GM13976 (cell line): ENCODE measurements around the gene CCNT2.
"Not testable (repeated sequence)": the region's sequence is repeated elsewhere in the genome, so short reads cannot be mapped to it uniquely, and the experiment has no call there.

Experiments used
- DNase-seq: peaks from one replicate; pipeline ENCODE4 v3.0.0; 2012; ENCODE audit warnings: low spot score
- in situ Hi-C: fragments of 300-500 bp; cut with MboI; formaldehyde crosslinking; loops from one replicate; pipeline ENCODE4 v1.12.0; 2022; ENCODE audit warnings: low sequenced_read_pairs, mixed read lengths, inconsistent platforms; ENCODE audit not compliant: unreplicated experiment
- TF ChIP-seq, protein P1 (sequence below): IDR thresholded peaks from 2 replicates; pipeline ENCODE4 v1.5.1; 2012; ENCODE audit warnings: borderline replicate concordance, mild to moderate bottlenecking; ENCODE audit not compliant: insufficient read depth; ENCODE audit errors: extremely low read depth, missing control alignments, control extremely low read depth

Gene CCNT2

DNA sequence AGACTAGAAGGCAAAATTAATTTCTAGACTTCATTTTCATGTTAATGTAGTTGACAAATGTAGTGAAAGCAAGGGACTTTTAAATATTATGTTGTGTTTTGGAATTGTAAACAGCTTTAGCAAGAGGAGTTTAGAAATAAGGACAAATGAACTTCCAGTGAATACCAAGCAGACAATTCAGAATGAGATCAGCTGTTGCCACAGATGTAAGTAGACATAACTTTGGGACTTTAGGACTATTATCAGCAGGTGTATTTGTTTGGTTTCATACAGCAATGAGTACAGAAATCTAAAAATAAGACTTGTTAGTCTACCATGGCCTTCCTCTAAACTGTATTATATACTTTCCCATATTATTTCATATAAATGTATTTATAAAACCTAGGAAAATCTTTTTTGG, 34.2 kb upstream of the CCNT2 start:
- no peak for DNase-seq
- TF ChIP-seq, protein P1, sequence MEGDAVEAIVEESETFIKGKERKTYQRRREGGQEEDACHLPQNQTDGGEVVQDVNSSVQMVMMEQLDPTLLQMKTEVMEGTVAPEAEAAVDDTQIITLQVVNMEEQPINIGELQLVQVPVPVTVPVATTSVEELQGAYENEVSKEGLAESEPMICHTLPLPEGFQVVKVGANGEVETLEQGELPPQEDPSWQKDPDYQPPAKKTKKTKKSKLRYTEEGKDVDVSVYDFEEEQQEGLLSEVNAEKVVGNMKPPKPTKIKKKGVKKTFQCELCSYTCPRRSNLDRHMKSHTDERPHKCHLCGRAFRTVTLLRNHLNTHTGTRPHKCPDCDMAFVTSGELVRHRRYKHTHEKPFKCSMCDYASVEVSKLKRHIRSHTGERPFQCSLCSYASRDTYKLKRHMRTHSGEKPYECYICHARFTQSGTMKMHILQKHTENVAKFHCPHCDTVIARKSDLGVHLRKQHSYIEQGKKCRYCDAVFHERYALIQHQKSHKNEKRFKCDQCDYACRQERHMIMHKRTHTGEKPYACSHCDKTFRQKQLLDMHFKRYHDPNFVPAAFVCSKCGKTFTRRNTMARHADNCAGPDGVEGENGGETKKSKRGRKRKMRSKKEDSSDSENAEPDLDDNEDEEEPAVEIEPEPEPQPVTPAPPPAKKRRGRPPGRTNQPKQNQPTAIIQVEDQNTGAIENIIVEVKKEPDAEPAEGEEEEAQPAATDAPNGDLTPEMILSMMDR: no peak
- in situ Hi-C loops: no loop called here

DNA sequence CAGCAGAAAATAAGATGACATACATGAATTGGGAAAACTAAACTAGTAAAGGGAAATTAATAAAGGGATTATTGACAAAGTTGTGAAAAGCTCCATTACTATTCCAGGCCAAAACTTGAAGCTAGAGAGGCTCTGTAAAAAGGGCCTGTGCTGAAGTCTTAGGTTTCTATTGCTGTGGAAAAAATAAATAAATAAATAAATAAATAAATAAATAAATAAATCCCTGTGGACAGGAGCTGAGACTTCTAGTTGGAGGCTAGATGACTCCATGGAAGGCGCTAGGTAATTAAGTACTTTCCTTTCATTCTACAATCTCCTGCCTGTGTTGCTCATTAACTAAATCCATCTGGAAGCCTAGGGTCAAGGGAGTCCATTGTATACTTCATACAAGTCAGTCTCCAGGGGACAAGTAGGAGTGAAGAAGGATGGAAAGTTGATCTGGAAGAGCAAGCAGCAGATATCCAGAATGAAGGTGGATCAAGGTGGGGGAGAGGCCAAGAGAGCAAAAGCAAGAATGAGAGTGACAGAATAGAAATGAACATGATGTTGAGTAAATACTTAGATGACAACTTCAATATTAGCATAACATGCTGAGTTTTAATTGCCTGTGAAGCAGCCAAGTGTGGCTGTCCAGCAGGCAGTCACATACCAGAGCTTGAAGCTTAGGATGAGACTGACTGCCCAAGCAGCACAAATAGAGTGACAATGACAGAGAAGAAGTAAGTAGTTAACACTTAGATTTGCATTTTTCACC, 26.2 kb upstream of the CCNT2 start:
- TF ChIP-seq, protein P1: no peak
- in situ Hi-C loops: no loop called here
- no peak for DNase-seq

DNA sequence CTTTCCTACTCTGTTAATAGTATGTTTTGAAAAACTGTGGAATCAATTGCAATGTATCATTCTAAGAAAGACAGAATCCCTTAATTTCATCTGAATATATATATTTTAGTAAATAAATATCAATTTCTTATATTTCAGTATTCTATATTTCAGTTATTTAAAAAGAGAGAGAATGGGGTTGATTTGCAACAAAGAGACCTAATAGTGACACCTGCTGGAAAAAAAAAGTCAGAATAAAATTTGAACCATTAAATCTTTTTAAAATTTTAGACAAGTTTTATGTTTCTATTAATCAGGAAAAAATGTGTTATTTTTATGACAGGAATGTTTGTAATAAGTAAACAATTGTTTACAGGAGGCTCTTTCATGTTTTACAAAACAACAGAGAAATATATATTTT, 20.7 kb upstream of the CCNT2 start:
- in situ Hi-C loops: loop anchor here (5.0 kb wide), 1 partner anchor 436 kb away; no protein-coding TSS in a partner anchor
- peak; percentile 22 for DNase-seq
- TF ChIP-seq, protein P1: no peak

DNA sequence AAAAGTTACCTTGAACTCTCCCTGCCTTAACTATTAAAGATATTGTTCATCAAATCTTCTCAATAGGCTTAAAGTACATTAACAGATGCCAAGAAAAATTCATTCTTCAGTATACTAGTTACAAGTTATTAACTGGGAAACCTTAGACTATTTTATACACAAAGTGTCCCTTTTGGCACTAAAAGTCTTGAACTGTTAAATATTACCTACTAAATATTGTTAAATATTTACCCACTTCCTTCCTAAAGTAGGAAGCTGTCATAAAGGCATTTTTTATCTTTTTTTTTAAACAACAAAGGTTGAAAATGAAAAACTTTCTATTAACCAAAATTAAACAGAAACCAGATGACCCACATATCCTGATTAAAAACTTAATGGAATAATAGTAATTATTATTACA, 19.4 kb upstream of the CCNT2 start:
- TF ChIP-seq, protein P1: no peak
- DNase-seq: no peak
- in situ Hi-C loops: loop anchor here (5.0 kb wide), 1 partner anchor 437 kb away; no protein-coding TSS in a partner anchor

DNA sequence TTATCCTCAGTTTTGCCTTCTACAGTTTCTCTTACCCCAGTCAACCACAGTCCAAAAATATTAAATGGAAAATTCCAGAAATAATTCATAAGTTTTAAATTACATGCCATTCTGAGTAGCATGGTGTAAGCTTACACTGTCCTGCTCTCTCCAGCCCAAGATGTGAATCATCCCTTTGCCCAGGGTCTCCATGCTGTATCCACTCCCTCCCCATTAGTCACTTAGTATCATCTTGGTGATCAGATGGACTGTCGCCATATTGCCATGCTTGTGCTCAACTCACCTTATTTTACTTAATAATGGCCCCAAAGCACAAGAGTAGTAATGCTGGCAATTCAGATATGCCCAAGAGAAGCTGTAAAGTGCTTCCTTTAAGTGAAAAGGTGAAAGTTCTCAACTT, 18.5 kb upstream of the CCNT2 start:
- TF ChIP-seq, protein P1: no peak
- no peak for DNase-seq
- in situ Hi-C loops: no loop called here

DNA sequence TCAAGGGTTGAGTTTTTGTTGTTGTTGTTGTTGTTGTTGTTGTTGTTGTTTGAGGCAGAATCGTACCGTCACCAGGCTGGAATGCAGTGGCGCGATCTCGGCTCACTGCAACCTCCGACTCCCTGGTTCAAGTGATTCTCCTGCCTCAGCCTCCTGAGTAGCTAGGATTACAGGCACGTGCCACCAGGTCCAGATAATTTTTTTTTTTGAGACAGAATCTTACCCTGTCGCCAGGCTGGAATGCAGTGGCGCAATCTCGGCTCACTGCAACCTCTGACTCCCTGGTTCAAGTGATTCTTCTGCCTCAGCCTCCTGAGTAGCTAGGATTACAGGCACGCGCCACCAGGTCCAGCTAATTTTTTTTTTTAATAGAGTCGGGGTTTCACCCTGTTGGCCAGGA, 14.9 kb upstream of the CCNT2 start:
- DNase-seq, in situ Hi-C loops: not testable (repeated sequence)

DNA sequence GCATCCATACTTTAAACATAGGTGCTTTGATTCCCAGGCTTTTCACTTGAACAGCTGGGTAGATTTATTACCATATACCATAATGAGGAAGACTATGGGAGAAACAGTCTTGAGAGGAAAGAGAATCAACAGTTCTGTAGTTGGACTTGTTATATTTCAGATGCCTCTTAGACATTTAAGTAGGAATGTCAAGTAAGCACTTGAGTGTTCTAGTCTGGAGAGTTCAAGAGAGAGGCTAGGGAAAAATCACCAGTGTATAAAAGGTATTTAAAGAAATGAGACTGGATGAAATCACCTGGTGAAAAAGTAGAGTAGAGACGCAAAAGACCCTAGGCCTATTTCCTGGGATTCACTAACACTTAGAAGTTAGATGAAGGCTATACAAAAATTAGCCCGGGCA, 13.5 kb upstream of the CCNT2 start:
- no peak for DNase-seq
- TF ChIP-seq, protein P1: no peak
- in situ Hi-C loops: no loop called here
